Keratinocyte (primary cell): ENCODE data around the gene MMD2. TPM values are rescaled to one million over a fixed set of nuclear protein-coding genes. Genes with fewer than 3 reads are reported as not detected.

Source experiments
- DNase-seq: peaks from one replicate; pipeline ENCODE4 v3.0.0-alpha.2; 2011; ENCODE audit warnings: low read depth, missing footprints, low spot score
- FAIRE-seq: peaks from 2 replicates; lab custom pipeline; 2011; peaks lifted over from hg19 to GRCh38; lab: Jason Lieb, UNC
- H2AFZ ChIP-seq: 2 replicates; pipeline ENCODE4 v1.6.0; 2012; ENCODE audit warnings: low read length, control low read depth, inconsistent platforms; ENCODE audit not compliant: control insufficient read depth
- H3K27ac ChIP-seq: 2 replicates; pipeline ENCODE4 v1.5.1; 2011; ENCODE audit warnings: low read length; ENCODE audit not compliant: control insufficient read depth, insufficient read depth
- H3K27me3 ChIP-seq: 3 replicates; pipeline ENCODE4 v1.6.0; 2011; ENCODE audit warnings: low read length; ENCODE audit not compliant: control insufficient read depth, insufficient read depth; ENCODE audit errors: extremely low read depth
- H3K36me3 ChIP-seq, 2 experiments: 2 replicates in 1 of 2; 3 replicates in 1 of 2; pipeline ENCODE4 v1.5.1; 2011; ENCODE audit warnings: low read length in 2 of 2, mild to moderate bottlenecking in 1 of 2; ENCODE audit not compliant: control insufficient read depth in 2 of 2, insufficient read depth in 2 of 2; ENCODE audit errors: extremely low read depth in 1 of 2
- H3K4me1 ChIP-seq: 3 replicates; pipeline ENCODE4 v1.5.1; 2011; ENCODE audit warnings: low read length; ENCODE audit not compliant: control insufficient read depth, insufficient read depth; ENCODE audit errors: extremely low read depth
- H3K4me2 ChIP-seq: 3 replicates; pipeline ENCODE4 v1.6.0; 2011; ENCODE audit warnings: low read depth, low read length; ENCODE audit not compliant: control insufficient read depth, insufficient read depth; ENCODE audit errors: extremely low read depth
- H3K4me3 ChIP-seq, 3 experiments: fragments of 200-600 bp in 1 of 3; sonication (generic) in 1 of 3; 2 replicates in 2 of 3; 3 replicates in 1 of 3; pipeline ENCODE4 v1.5.1; 2011 to 2016; ENCODE audit warnings: low read length in 3 of 3, mild to moderate bottlenecking in 3 of 3, control low read depth in 2 of 3, inconsistent platforms in 1 of 3, low read depth in 1 of 3, mixed read lengths in 1 of 3, mixed run types in 1 of 3, moderate library complexity in 1 of 3; ENCODE audit not compliant: control insufficient read depth in 2 of 3, insufficient read depth in 2 of 3; ENCODE audit errors: extremely low read depth in 1 of 3
- H3K79me2 ChIP-seq: 2 replicates; pipeline ENCODE4 v1.6.0; 2012; ENCODE audit warnings: low read length; ENCODE audit not compliant: control insufficient read depth, insufficient read depth
- H3K9ac ChIP-seq: 3 replicates; pipeline ENCODE4 v1.6.0; 2011; ENCODE audit warnings: low read length; ENCODE audit not compliant: control insufficient read depth, insufficient read depth; ENCODE audit errors: extremely low read depth
- H3K9me1 ChIP-seq: 3 replicates; pipeline ENCODE4 v1.6.0; 2011; ENCODE audit warnings: low read length; ENCODE audit not compliant: control insufficient read depth, insufficient read depth; ENCODE audit errors: extremely low read depth
- H3K9me3 ChIP-seq: 2 replicates; pipeline ENCODE4 v1.5.1; 2012; ENCODE audit warnings: low read depth, low read length; ENCODE audit not compliant: control insufficient read depth
- H4K20me1 ChIP-seq: 3 replicates; pipeline ENCODE4 v1.6.0; 2011; ENCODE audit warnings: low read length; ENCODE audit not compliant: control insufficient read depth, insufficient read depth; ENCODE audit errors: extremely low read depth
- EZH2 ChIP-seq: IDR thresholded peaks from one replicate; pipeline ENCODE4 v1.6.1; 2012; ENCODE audit warnings: inconsistent platforms, mild to moderate bottlenecking, low read length, moderate library complexity
- dilution Hi-C: fragments of 300-500 bp; cut with MboI; formaldehyde crosslinking; loops from one replicate; pipeline ENCODE4 v1.7.0; 2020; ENCODE audit warnings: low sequenced_read_pairs; ENCODE audit not compliant: extremely low pct_ligation_motif_present
- polyA plus RNA-seq, 5 experiments: library from polyadenylated mRNA; depleted of rRNA in 3 of 5; stranded (reverse) in 3 of 5; stranded (forward) in 1 of 5; unstranded in 1 of 5; fragments of >200 nt; gene quantifications; 1 replicate in 1 of 5; 2 replicates in 3 of 5; 3 replicates in 1 of 5; pipeline versions ENCODE4 v1.2.1 to v1.2.3, GENCODE V29; 2011 to 2012; ENCODE audit warnings: missing spikeins in 2 of 5, low read depth in 1 of 5, low replicate concordance in 1 of 5
- TF ChIP-seq, protein P1 (sequence below), 3 experiments: IDR thresholded peaks in 1 of 3; conservative IDR thresholded peaks in 1 of 3; optimal IDR thresholded peaks in 1 of 3; 2 replicates in 2 of 3; 3 replicates in 1 of 3; pipeline versions ENCODE3 to v1.5.1; 2011; ENCODE audit warnings: low read length in 3 of 3, mild to moderate bottlenecking in 3 of 3, moderate library complexity in 2 of 3, control low read depth in 1 of 3, inconsistent platforms in 1 of 3; ENCODE audit not compliant: insufficient read depth in 2 of 3; ENCODE audit errors: extremely low read depth in 1 of 3

The MMD2 gene
- polyA plus RNA-seq, 1 donor (not counting 4 experiments of a cell fraction or from before 2014, with no cell fraction given) = not detected

DNA sequence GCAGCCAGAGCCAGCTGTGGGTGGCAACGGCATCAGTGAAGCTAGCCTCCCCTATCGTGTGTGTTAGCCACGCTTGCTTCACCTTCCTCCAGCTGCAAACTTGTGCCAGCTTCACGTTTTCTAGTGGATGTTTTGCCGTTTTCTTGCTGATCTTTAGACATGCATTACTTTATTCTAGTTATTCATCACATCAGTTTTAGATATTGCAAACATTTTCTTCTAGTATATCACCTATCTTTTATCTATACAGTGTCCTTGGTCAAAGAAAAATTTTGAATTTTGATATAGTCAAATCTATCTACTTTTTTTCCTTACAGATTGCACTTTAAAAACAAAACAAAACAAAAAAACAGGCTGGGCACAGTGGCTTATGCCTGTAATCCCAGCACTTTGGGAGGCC is 90.5 kb downstream of the MMD2 start:
- Histone ChIP-seq H3K9me1 (no peaks in the 10 kb centered on the region), H4K20me1 (no peaks in the 10 kb centered on the region), H3K27ac (no peak overlapping the region), H3K4me2 (no peak overlapping the region), H3K36me3 (no peaks in the 10 kb centered on the region), H3K9me3 (no peaks in the 10 kb centered on the region), H3K79me2 (no peaks in the 10 kb centered on the region), H3K4me3 (no peak overlapping the region), H2AFZ (no peak overlapping the region), H3K4me1 (no peaks in the 10 kb centered on the region), H3K27me3 (peaks cover 2% of the 10 kb centered on the region), H3K9ac (no peak overlapping the region)
- TF ChIP-seq, protein P1, sequence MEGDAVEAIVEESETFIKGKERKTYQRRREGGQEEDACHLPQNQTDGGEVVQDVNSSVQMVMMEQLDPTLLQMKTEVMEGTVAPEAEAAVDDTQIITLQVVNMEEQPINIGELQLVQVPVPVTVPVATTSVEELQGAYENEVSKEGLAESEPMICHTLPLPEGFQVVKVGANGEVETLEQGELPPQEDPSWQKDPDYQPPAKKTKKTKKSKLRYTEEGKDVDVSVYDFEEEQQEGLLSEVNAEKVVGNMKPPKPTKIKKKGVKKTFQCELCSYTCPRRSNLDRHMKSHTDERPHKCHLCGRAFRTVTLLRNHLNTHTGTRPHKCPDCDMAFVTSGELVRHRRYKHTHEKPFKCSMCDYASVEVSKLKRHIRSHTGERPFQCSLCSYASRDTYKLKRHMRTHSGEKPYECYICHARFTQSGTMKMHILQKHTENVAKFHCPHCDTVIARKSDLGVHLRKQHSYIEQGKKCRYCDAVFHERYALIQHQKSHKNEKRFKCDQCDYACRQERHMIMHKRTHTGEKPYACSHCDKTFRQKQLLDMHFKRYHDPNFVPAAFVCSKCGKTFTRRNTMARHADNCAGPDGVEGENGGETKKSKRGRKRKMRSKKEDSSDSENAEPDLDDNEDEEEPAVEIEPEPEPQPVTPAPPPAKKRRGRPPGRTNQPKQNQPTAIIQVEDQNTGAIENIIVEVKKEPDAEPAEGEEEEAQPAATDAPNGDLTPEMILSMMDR (optimal IDR thresholded peaks at IDR 0.05 in 1 of 3, IDR thresholded peaks at IDR 0.05 in 1 of 3, conservative IDR thresholded peaks at IDR 0.05 in 1 of 3; ENCODE audit: extremely low read depth in 1 of 3, insufficient read depth in 2 of 3, low read length in 3 of 3) = no peak
- DNase-seq (no peak), FAIRE-seq (no peak)
- dilution Hi-C loops = no loop called here

- H3K27ac ChIP-seq = no peak overlapping the region
- no peaks in the 10 kb centered on the region for H3K36me3 ChIP-seq
- no peaks in the 10 kb centered on the region for H3K79me2 ChIP-seq
- FAIRE-seq (no peak), DNase-seq (no peak)
- no peaks in the 10 kb centered on the region for H3K4me1 ChIP-seq
- no peaks in the 10 kb centered on the region for H4K20me1 ChIP-seq
- H3K9me3 ChIP-seq = no peaks in the 10 kb centered on the region
- peaks cover 9% of the 10 kb centered on the region for H3K27me3 ChIP-seq
- no peak overlapping the region for H3K4me3 ChIP-seq
- TF ChIP-seq, protein P1 (optimal IDR thresholded peaks at IDR 0.05 in 1 of 3, IDR thresholded peaks at IDR 0.05 in 1 of 3, conservative IDR thresholded peaks at IDR 0.05 in 1 of 3; ENCODE audit: extremely low read depth in 1 of 3, insufficient read depth in 2 of 3, low read length in 3 of 3) = no peak
- TF ChIP-seq EZH2 = no peak
- no peak overlapping the region for H3K4me2 ChIP-seq
- no peak overlapping the region for H3K9ac ChIP-seq
- H2AFZ ChIP-seq = no peak overlapping the region
- no peaks in the 10 kb centered on the region for H3K9me1 ChIP-seq
- dilution Hi-C loops = no loop called here
Measured at GRCh38 chr7:4866528-4867496, 92.2 kb downstream of the MMD2 start.
